ENCODE measurements around the gene APOBEC3G.
"Not testable (repeated sequence)": the region's sequence is repeated elsewhere in the genome, so short reads cannot be mapped to it uniquely, and the experiment has no call there.

APOBEC3G gene

GRCh38 chr22:39055658-39056057 lies 21.4 kb upstream of the APOBEC3G start:
- no peak for DNase-seq
- TF ChIP-seq GATA1 (IDR thresholded peaks at IDR 0.05; ENCODE audit: low read depth, low read length) (no peak), POLR2A (IDR thresholded peaks at IDR 0.05; ENCODE audit: low read length) (no peak)

GRCh38 chr22:39061290-39061689 lies 15.8 kb upstream of the APOBEC3G start:
- not testable (repeated sequence) for DNase-seq

- not testable (repeated sequence) for DNase-seq
These were observed 15.1 kb upstream of the APOBEC3G start for GRCh38 chr22:39061951-39062350.

GRCh38 chr22:39063904-39064303 lies 13.2 kb upstream of the APOBEC3G start:
- not testable (repeated sequence) for DNase-seq

- not testable (repeated sequence) for DNase-seq
These were observed 10.4 kb upstream of the APOBEC3G start for GRCh38 chr22:39066442-39067276.

- no peak for DNase-seq
- TF ChIP-seq GATA1 (IDR thresholded peaks at IDR 0.05; ENCODE audit: low read depth, low read length) (no peak), POLR2A (IDR thresholded peaks at IDR 0.05; ENCODE audit: low read length) (no peak)
These were observed 8.9 kb upstream of the APOBEC3G start for GRCh38 chr22:39068033-39068785.

- no peak for TF ChIP-seq POLR2A (IDR thresholded peaks at IDR 0.05; ENCODE audit: low read length)
- TF ChIP-seq GATA1 (IDR thresholded peaks at IDR 0.05; ENCODE audit: low read depth, low read length), result no peak
- DNase-seq, result no peak
These were observed 6.9 kb upstream of the APOBEC3G start for GRCh38 chr22:39070186-39070585.

GRCh38 chr22:39072581-39072981 lies 4.5 kb upstream of the APOBEC3G start:
- DNase-seq, result not testable (repeated sequence)

- TF ChIP-seq GATA1 (IDR thresholded peaks at IDR 0.05; ENCODE audit: low read depth, low read length) (no peak), POLR2A (IDR thresholded peaks at IDR 0.05; ENCODE audit: low read length) (no peak)
- DNase-seq, result no peak
These were observed 3.1 kb upstream of the APOBEC3G start for GRCh38 chr22:39073981-39074380.

GRCh38 chr22:39076155-39077025 lies 685 bp upstream of the APOBEC3G start:
- DNase-seq, result peak in 1 of 2 experiments; percentile 9

- DNase-seq, result not testable (repeated sequence)
These were observed 837 bp downstream of the APOBEC3G start for GRCh38 chr22:39077912-39078311.

GRCh38 chr22:39078329-39078728 lies 1.3 kb downstream of the APOBEC3G start:
- no peak for DNase-seq
- no peak for TF ChIP-seq POLR2A (IDR thresholded peaks at IDR 0.05; ENCODE audit: low read length)
- no peak for TF ChIP-seq GATA1 (IDR thresholded peaks at IDR 0.05; ENCODE audit: low read depth, low read length)

- DNase-seq, result not testable (repeated sequence)
These were observed 2.1 kb downstream of the APOBEC3G start for GRCh38 chr22:39079054-39079637.

- no peak for DNase-seq
- TF ChIP-seq POLR2A (IDR thresholded peaks at IDR 0.05; ENCODE audit: low read length) (no peak), GATA1 (IDR thresholded peaks at IDR 0.05; ENCODE audit: low read depth, low read length) (no peak)
These were observed 3.1 kb downstream of the APOBEC3G start for GRCh38 chr22:39080052-39080762.

All from erythroblast (primary cell).